HG03060 (cell line): Measurements from ENCODE around the gene TECR.
A peak's percentile ranks its signal among the peaks of the same experiment; 100 is the strongest.
"Not testable (repeated sequence)": the region's sequence is repeated elsewhere in the genome, so short reads cannot be mapped to it uniquely, and the experiment has no call there.

Source experiments
- ATAC-seq: cut with Tn5 transposase; IDR thresholded peaks from one replicate; pipeline ENCODE4 v1.9.1; 2021; ENCODE audit warnings: low read depth, moderate number of reproducible peaks; ENCODE audit not compliant: unreplicated experiment

Gene TECR

DNA sequence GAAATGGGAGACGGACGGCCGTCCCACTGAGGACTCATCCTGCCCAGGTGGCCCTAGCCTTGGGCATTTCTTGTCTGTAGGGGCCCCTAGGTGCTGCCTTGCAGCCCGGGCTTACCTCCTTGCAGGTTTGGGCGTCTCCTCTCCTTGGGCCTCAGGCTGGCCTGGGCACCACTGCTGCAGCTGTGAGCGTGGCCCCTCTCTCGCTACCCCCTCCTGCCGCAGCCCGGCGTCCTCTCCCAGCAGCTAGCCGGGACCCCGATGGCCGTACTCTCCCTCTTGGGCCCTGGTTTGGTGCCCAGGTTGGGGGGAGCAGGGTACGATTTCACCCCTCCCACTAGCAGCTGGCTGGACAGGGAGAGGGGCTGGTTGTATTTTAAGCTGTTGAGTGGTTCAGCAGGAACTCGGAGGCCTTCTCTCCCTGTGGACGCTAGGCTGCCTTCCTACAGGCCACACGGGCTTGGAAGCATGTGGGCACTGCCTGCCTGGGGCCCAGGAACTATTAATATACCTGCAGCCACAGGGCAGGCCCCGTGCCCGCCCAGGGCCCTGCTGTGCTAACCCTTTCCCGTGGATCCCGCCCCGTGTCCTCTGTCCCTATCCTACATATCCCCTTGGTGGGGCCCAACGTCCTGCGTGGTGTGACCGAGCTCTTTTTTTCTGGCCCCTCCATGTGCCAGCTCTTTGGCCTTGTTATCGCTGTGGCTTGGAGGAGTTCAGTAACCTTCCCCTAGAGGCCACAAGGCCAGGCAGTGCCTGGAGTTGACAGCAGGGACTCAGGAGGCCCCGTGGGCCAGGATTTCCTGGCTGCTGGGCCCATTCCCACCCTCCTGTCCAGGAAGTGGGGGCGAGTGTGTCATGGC is 30.8 kb downstream of the TECR start:
- no peak for ATAC-seq

DNA sequence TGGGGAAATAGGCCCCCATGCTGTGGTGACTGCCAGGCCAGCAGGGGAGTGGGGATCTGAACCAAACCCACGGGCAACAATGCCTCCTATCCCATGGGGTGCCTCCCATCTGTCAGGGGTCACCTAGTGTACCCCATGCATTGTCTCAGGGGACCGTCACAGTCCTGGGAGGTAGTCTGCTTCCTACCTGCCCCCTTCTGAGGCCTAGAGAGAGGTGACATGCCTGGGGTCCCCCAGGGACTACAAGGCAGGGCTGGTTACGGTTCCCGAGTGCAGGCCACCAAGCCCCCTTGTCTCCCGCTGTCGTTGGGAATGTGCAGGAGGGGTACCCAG is 31.3 kb downstream of the TECR start:
- no peak for ATAC-seq

DNA sequence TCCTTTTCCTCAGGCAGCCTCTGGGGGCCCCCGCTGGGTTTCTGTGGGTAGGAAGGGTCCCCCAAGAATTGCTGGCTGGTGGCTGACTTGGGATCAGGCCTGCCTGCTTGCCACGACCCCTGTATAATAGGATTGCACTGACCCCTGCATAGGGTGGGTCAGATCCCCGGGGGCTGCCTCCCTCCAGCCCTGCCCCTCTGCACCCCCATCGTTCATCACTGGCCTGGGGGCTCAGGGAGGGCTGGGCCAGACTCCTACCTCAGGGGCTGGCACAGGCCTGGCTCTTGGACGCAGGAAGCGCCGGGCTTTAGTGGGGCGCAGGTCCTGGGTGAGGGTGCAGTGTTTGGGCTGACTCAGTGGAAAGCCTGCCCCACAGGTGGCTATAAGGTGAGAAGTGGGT is 31.9 kb downstream of the TECR start:
- ATAC-seq = no peak

DNA sequence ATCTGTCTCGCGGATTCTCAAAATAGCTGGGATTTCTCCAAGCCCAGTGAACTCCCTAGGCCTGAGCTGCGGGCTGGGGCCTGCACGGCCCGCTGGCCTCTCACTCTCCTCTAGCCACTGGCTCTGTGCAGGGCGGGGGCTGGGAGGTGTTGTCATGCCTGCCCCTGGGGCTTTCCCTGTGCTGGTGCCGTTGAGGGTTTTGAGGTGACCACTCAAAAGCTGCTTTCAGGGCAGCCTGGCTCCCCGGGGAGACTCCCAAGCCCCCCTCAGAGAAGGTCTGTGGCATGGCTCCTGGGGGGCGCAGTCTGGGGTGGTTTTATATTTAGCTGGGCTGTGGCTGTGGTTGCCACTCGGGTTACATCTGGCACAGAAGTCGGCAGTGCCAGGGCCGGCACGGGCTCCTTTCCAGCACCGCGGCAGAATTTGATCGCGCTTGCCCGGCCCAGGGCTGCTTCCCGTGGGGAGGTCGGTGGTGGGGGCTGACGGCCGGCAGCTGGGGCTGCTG is 32.5 kb downstream of the TECR start:
- no peak for ATAC-seq

DNA sequence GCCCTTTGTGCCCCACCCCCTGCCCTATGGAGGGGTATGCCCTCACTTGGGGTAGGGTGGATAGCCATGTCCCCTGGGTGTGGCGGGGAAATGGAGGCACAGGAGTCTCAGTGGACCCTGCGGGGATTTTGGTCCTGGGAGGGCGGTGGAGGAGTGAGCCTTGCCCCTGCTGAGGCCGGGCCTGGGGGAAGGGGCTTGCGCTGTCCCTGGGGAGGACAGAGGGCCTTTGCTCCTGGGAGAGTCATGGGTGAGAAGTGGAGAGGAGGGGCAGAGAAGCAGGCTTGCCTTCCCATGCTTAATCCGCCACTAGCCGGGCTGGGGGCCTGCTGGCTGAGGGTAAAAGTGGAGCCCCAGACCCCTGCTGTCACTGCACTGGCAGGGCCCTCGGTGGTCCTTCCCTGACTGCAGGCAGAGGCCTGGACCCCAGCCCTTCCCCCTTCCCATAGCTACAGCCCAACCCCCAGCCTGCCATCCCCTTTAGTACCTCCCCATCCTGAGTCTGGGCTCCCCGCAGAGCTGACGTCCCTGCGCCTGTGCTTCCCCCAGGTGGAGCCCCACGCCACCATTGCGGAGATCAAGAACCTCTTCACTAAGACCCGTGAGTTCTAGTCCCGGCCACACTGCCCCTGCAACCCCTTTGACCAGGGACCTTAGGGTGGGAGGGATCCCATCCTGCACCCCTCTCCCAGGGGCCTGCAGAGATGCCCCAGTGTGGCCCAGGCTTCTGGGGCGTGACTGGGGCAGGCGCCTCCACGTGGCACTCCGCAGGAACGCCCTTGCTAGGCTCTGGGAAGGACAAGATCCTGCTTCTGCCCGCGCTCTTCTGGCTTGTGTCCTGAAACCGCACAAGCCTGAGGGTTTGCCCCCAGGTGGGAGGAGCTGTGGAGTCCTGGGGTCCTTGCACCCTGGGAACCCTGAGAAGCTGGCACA is 33.5 kb downstream of the TECR start:
- no peak for ATAC-seq

DNA sequence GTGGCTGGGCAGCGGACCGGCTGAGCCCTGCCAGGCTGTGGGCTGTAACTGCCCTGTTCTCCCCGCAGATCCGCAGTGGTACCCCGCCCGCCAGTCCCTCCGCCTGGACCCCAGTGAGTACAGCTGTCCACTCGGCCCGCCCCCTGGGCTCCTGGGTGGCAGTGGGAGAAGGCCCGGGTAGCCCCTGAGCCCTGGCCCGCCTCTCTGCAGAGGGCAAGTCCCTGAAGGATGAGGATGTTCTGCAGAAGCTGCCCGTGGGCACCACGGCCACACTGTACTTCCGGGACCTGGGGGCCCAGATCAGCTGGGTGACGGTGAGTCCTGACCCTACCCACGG is 34.2 kb downstream of the TECR start:
- ATAC-seq = no peak

DNA sequence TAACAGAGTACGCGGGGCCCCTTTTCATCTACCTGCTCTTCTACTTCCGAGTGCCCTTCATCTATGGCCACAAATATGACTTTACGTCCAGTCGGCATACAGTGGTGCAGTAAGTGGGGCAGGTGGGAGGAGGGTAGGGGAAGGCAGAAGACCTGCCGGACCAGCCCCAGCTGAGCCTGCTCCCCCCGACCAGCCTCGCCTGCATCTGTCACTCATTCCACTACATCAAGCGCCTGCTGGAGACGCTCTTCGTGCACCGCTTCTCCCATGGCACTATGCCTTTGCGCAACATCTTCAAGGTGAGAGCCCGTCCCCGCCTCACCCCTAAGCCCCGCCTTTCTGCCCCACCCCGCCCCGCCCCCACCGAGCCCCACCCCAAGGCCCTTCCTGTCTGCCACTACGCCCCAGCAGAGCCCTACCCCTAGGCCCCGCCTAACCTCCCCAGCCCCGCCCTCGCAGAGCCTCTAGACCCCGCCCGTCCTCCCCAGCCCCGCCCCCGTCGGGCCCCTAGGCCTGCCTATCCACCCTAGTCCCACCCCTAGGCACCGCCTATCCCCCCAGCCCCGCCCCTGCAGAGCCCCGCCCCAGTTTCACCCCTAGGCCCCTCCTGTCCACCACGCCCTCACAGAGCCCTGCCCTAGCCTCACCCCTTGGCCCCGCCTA is 34.7 kb downstream of the TECR start:
- no peak for ATAC-seq

DNA sequence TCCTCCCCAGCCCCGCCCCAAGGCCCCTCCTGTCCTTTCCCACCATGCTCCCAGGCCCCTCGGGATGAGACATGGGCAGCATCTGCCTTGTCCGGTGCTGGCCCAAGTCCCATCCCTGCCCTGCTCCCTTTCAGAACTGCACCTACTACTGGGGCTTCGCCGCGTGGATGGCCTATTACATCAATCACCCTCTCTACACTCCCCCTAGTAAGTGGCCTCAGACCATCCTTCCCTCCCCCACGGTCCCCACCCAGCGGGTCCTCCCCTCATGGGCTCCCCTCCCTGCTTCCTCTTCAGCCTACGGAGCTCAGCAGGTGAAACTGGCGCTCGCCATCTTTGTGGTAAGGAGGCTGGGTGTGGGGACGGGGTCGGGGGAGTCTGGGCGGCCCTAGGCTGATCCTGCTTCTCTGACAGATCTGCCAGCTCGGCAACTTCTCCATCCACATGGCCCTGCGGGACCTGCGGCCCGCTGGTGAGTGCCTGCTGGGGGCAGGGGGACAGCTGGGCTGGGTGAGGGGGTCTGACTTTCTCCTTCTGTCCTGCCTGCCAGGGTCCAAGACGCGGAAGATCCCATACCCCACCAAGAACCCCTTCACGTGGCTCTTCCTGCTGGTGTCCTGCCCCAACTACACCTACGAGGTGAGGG is 35.4 kb downstream of the TECR start:
- not testable (repeated sequence) for ATAC-seq

DNA sequence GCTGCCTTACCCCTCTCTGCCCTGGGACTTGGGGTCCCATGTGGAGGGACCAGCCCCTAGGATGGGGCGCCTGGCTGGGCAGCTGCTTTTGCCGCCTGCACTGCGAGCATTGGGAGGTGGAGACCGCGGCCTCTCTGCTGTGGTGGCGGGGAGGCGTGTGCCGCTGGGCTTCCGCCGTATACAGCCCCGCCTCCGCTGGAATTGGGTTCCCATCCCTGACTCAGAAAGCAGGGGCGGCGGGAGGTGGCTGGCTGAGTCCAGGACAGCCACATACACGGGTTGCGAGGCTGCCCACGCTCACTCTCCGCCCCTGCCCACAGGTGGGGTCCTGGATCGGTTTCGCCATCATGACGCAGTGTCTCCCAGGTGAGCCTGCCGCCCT is 35.9 kb downstream of the TECR start:
- no peak for ATAC-seq

DNA sequence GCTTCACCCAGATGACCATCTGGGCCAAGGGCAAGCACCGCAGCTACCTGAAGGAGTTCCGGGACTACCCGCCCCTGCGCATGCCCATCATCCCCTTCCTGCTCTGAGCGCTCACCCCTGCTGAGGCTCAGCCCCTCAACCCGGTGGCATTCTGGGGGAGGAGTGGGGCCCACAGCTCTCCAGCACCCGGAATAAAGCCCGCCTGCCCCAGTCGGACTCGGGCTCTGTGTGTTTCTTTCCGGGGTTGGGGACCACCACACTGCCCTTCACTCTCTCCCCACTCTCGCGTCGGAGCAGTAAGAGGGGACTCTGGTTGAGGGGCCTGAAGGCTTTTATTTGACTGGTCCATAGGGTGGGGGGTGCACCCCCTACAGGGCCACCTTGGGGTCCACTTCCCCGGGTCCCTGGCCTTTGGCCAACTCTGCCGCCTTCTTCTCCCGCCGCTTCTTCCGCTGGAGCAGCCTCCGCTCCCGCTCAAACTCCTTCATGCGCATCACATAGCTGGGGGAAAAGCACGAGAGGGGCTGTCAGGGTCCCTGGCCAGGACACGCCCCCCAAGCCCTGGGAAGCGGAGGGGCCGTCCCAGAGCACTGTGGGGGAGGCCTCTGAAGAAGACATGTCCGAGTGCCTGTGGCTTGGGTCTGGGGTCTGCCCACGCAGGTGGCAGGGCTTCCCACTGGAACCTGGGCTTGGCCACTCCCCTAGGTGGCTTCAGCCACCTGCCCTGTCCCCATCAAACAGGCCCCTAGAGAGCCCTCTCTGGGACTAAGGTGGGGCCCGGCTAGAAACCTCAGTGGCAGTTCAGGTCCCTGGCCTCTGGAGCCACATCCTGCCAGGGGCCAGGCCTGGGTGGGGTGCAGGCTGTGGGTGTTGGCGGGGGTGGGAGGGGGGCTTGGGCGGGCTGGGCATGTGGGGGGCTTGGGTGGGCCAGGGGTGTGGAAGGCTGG is 36.6 kb downstream of the TECR start:
- ATAC-seq = no peak

DNA sequence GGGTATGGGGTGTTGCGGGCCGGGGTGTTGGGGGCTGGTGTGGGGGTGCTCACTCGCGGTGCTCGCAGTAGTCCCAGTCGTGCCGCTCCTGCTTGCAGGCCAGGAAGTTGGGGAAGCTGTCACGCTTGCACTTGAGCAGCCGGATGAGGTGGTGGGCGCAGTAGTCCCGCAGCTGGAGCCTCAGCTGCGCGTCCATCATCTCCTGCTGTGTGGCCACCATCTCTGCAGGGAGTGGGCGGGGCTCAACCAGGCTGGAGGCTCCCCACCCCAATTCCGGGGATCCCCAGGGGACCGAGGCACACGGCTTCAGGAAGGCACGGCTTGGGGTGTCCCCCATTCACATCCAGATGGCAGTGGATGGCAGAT is 37.3 kb downstream of the TECR start:
- no peak for ATAC-seq

DNA sequence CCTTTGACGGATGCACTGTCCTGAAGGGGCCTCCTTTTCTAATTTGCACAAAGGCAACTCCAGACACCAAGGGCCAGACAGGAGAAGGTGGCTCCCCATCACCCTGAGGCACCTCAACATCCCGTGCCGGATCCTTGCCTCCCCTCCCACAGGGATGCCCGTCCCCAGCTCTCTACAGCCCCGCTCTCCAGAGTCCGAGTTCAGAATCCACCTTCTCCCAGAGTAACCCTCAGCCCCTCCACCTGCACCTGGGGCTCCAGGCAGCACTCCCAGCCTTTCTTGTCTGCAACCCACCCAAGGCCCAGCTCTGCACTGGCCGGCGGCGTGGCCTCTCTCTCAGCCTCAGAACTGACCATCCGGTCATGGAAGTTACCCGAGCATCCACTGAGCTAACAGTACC is 37.7 kb downstream of the TECR start:
- ATAC-seq = no peak

DNA sequence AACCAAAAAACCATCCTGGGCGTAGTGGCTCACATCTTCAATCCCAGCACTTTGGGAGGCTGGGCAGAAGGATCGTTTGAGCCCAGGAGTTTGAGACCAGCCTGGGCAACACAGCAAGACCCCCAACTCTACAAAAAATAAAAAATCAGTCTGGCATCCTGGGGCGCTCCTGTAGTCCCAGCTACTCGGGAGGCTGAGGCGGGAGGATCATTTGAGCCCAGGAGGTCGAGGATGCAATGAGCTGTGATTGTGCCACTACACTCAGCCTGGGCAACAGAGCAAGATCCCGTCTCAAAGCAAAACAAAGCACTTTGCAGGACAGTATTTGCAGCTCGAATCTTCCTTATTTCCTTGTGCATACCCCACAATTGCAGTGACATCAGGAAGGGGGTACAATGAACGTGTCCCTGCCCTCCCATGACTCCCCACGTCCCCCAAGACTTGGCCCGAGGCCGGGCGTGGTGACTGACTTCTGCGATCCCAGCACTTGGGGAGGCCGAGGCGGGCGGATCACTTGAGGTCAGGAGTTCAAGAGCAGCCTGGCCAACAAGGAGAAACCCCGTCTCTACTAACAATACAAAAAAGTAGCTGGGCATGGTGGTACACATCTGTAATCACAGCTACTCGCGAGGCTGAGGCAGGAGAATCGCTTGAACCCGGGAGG is 41.6 kb downstream of the TECR start:
- ATAC-seq = no peak

DNA sequence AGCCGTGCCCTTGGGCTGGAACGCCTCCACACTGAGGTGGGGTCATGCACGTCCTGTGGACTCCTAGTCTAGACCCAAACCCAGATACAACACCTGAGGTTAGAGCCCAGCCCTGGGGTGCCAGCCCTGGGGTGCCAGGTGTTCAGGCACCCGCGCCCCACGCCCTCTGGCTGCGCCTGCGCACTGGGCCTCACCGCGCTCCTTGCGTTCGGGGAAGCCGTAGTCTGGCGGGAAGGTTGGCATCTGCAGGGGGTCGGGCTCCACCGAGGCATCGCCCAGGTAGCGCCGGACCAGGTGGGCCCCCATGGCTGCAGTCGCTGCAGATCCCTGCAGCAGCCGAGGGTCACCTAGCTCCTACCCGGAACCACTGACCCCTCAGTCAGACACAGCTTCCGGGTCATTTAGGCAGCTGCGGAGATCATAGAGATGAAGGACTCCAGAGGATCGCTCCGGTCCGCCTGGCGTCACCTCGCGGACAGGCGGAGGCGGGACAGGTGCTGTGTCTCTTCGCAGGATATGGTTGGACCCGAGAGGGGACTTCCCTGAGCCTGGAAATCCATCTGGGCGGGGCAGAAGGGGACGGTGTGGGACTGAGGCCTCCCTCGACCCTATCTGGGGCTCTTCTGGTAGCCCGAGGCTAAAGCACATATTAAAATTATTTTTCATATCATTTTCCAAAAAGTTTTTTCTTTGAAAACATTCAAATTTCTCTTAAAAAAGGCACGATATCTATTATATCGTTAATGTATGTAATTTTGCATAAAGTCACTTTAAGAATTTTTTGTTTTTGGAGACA is 42.5 kb downstream of the TECR start, which contains the start of gene NDUFB7:
TSS of gene NDUFB7 (minus strand) at position 372 of the 796 bp plus-strand sequence. CDS start at position 306, 66 bp downstream.
- peak; percentile 89 for ATAC-seq

DNA sequence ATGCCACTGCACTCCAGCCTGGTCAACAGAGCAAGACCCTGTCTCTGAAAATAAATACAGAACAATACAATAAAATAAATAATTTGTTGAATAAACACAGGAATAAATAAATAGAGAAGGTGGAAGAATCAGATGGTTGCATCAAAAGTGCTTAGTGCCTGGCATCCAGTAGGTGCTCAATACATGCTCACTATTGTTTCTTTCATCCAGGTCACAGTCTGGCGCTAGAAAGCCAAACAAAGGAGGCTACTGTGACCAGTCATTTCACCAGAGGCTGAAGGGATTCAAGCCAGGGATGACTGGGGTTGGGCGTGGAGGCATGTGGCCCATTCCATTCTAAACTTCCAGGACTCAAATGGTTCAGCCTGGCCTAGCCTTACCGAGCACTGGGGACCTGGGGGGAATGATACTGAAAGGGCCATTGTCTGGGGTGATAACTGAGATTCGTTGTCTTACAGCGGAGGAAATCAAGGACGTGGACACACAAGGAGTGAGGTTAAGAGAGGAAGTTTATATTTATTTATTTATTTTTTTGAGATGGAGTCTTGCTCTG is 46.1 kb downstream of the TECR start:
- no peak for ATAC-seq

DNA sequence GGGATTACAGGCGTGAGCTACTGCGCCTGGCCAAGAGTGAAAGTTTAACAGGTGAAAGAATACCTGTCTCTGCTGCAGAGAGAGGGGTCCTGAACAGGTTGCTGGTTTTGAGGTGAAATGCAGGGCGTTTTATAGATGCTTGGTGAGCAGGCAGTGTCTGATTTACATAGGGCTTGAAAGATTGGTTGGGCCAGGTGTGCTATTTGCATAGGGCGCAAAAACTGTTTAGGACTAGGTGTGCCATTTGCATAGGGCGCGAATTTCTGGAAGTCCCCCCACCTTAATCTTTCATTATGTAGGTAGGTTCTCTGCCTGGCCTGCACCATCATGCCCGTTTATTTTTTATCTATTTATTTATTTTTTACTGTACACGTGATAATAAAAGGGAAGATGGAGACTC is 47.0 kb downstream of the TECR start:
- ATAC-seq = no peak

DNA sequence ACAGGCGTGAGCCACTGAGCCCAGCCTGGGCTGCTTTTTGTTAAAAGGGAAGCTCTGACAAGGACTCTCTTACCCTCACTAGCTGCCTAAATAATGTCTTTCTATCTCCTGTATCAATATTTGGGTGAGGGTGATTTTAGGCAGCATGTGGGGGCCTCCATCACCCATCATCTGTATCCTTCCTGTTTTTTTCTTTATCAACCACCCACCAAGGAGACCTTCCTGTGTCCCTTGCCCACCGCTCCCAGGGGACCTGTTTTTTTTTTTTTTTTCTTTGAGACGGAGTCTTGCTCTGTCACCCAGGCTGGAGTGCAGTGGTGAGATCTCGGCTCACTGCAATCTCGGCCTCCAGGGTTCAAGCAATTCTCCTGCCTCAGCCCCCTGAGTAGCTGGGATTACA is 47.9 kb downstream of the TECR start:
- ATAC-seq = no peak

DNA sequence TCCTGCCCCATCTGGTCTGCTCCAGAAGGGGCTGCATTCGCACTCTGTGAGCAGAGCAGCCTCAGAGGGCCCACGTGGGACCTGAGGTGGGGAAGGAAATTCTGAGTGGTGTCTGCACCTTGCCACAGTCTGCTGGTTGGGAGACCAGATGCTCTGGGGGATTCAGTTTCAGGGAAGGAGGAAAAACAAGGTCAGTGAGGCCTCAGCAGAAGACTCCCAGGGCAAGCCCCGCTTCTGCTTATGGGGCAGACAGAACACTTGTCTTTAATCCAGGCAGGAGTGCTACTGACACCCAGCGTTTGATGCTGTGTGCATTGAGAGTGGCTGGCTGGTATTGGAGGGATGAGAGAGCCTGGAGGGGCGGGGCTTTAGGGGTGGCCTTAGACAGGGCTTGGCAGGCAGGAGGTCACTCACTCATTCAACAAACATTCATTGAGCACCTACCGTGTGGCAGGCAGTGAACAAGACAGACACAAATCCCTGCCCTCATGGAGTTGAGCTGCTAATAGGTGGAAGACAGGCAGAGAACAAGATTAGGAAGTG is 48.6 kb downstream of the TECR start:
- ATAC-seq = no peak
